ENCODE measurements around the gene DERL2.

DERL2 gene

GRCh38 chr17:5488752-5489151, 2.8 kb upstream of the DERL2 start:
- H2AFZ ChIP-seq (ENCODE audit: low read depth, low read length) = no peak overlapping the region
- peaks cover 10% of the 10 kb centered on the region for H3K9me3 ChIP-seq (ENCODE audit: low read length)
- H3K4me3 ChIP-seq (ENCODE audit: low read length) = no peak overlapping the region
- peaks cover 16% of the 10 kb centered on the region for H3K4me1 ChIP-seq (ENCODE audit: insufficient read depth, low read length)
- peaks cover 45% of the 10 kb centered on the region for H3K36me3 ChIP-seq (ENCODE audit: insufficient read depth, low read length)
- no peaks in the 10 kb centered on the region for H3K27me3 ChIP-seq (ENCODE audit: insufficient read depth, low read length)

DNA sequence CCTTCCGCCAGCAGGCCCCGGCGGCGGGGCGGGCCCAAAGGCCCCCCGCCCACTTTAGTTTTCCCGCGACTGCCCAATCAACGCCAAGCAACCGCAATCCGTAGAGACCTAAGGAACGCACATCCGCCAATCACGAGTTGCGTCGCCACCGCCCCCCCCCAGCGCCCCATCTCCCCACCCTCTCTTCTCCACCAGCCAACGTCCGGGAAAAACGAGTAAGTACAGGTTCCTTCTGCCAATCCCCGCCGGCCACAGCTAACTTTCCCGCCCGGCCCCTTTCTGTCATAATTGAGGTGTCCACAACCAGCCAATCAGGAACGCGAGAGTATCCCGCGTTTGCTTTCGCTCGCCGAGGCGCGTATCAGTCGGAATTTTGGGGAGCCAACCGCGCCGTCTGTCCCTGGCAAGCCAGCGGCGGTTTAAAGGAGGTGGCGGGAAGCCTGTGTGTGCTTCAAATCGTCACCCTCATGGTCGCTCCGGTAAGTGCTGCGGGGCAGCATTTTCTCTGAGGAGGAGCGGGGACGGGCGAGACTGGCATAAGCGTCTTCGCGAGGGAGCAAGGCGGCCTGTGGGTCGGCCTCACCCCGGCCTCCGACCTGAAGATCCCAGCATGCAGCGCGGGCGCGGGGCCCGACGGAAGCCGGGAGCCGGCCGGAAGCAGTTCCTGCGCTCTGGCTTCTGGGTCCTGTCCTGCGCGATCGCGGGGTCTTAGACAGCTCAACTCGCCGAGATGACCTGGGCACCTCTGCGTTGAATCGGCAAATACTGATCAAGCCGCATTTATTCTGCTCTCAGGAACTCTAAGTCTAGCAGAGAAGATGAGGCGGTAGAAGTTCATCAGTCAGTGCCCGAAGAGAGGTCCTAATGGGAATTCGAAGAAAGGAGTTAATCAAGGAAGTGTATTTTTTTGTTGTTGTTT, 487 bp upstream of the DERL2 start, which contains the start of gene MIS12:
Gene MIS12 (plus strand): TSS at position 361 of the 919 bp plus-strand sequence. CDS start 2,297 bp downstream, outside the sequence.
- Histone ChIP-seq H3K36me3 (ENCODE audit: insufficient read depth, low read length) (peaks cover 65% of the 10 kb centered on the region), H3K27me3 (ENCODE audit: insufficient read depth, low read length) (no peaks in the 10 kb centered on the region), H2AFZ (ENCODE audit: low read depth, low read length) (peak within 1 kb of the TSS; percentile 79), H3K9me3 (ENCODE audit: low read length) (peaks cover 6% of the 10 kb centered on the region), H3K4me1 (ENCODE audit: insufficient read depth, low read length) (peaks cover 16% of the 10 kb centered on the region), H3K4me3 (ENCODE audit: low read length) (peak within 1 kb of the TSS; percentile 99)

DNA sequence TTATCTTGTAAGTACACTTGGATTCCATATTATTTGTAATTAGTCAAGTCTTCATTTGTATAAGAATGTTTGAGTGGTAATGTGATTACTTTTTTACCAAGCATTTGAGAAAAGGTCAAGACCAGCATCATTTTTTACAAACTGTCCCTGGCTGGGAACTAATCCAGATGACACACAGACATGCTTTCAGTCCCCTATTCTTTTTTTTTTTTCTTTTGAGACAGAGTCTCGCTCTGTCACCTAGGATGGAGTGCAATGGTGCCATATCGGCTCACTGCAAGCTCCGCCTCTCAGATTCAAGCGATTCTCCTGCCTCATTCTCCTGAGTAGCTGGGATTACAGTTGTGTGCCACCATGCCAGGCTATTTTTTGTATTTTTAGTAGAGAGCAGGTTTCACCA, 4.5 kb downstream of the DERL2 start:
- H3K4me1 ChIP-seq (ENCODE audit: insufficient read depth, low read length) = peaks cover 12% of the 10 kb centered on the region
- H3K9me3 ChIP-seq (ENCODE audit: low read length) = peaks cover 14% of the 10 kb centered on the region
- no peak overlapping the region for H3K4me3 ChIP-seq (ENCODE audit: low read length)
- H2AFZ ChIP-seq (ENCODE audit: low read depth, low read length) = no peak overlapping the region
- H3K27me3 ChIP-seq (ENCODE audit: insufficient read depth, low read length) = no peaks in the 10 kb centered on the region
- H3K36me3 ChIP-seq (ENCODE audit: insufficient read depth, low read length) = peaks cover 77% of the 10 kb centered on the region

DNA sequence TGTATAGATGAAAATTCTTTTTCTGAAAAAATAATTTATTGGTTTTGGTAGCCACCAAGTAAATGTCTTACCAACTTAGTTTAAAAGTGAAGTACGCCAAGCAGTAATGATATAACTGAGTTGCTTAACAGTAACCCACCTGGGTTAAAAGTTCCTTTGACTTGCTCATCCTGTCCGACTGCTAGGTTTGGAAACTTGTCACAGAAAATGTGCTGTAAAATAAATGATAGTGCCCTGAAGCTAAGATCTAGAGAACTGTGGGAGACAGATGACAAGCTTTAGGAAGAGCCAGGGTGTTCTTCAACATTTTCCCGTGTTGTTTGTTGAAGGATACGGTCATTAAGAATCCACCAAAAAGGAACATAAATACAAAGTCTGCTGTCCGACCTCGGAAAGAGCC, 5.0 kb downstream of the DERL2 start:
- Histone ChIP-seq H3K27me3 (ENCODE audit: insufficient read depth, low read length) (no peaks in the 10 kb centered on the region), H3K9me3 (ENCODE audit: low read length) (peaks cover 14% of the 10 kb centered on the region), H3K36me3 (ENCODE audit: insufficient read depth, low read length) (peaks cover 81% of the 10 kb centered on the region), H2AFZ (ENCODE audit: low read depth, low read length) (no peak overlapping the region), H3K4me3 (ENCODE audit: low read length) (no peak overlapping the region), H3K4me1 (ENCODE audit: insufficient read depth, low read length) (peaks cover 12% of the 10 kb centered on the region)

DNA sequence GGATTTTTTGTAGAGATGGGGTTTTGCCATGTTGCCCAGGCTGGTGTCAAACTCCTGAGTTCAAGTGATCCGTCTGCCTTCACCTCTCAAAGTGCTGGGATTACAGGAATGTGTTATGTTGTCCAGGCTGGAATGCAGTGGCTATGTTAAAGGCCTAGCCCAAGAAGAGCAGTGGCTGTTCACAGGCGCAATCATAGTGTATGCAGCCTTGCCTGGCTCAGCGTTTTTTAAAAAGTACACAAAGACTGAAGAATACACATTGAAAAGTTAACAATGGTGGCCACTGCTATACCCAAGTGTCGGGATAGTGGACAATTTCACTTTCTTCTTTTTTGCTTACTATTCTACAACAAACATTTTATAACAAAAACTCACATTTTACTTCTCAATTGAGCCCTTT, 7.0 kb downstream of the DERL2 start:
- Histone ChIP-seq H3K27me3 (ENCODE audit: insufficient read depth, low read length) (no peaks in the 10 kb centered on the region), H3K36me3 (ENCODE audit: insufficient read depth, low read length) (peaks cover 88% of the 10 kb centered on the region), H3K9me3 (ENCODE audit: low read length) (peaks cover 14% of the 10 kb centered on the region), H3K4me3 (ENCODE audit: low read length) (no peak overlapping the region), H3K4me1 (ENCODE audit: insufficient read depth, low read length) (no peaks in the 10 kb centered on the region), H2AFZ (ENCODE audit: low read depth, low read length) (no peak overlapping the region)

- H3K4me3 ChIP-seq (ENCODE audit: low read length) = no peak overlapping the region
- H3K9me3 ChIP-seq (ENCODE audit: low read length) = peaks cover 12% of the 10 kb centered on the region
- H3K4me1 ChIP-seq (ENCODE audit: insufficient read depth, low read length) = no peaks in the 10 kb centered on the region
- H3K36me3 ChIP-seq (ENCODE audit: insufficient read depth, low read length) = peaks cover 59% of the 10 kb centered on the region
- no peak overlapping the region for H2AFZ ChIP-seq (ENCODE audit: low read depth, low read length)
- H3K27me3 ChIP-seq (ENCODE audit: insufficient read depth, low read length) = no peaks in the 10 kb centered on the region
Observed at GRCh38 chr17:5473906-5474305, 12.1 kb downstream of the DERL2 start.

- Histone ChIP-seq H3K4me3 (ENCODE audit: low read length) (no peak overlapping the region), H3K4me1 (ENCODE audit: insufficient read depth, low read length) (peaks cover 4% of the 10 kb centered on the region), H2AFZ (ENCODE audit: low read depth, low read length) (no peak overlapping the region), H3K27me3 (ENCODE audit: insufficient read depth, low read length) (no peaks in the 10 kb centered on the region), H3K9me3 (ENCODE audit: low read length) (no peaks in the 10 kb centered on the region), H3K36me3 (ENCODE audit: insufficient read depth, low read length) (peaks cover 46% of the 10 kb centered on the region)
Observed at GRCh38 chr17:5472511-5472910, 13.5 kb downstream of the DERL2 start.

DNA sequence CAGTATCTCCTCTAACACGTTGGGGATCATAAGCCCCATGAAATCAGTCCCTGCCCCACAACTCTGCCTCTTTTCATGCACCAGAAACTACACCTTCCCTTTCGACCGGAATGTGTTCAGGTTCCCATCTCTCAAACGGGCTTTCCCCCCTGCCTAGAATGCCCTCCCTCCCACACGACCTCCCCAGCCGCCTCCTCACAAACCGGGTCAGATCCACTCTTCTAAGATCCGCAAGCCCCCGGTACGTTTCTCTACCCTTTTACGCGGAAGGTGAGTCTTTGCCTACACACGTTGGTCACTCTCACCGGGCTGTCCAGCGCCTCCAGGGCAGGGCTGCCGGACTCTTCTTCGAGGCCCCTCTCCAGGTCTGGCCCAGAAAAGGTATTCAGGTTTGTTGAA, 17.9 kb downstream of the DERL2 start:
- peaks cover 16% of the 10 kb centered on the region for H3K4me1 ChIP-seq (ENCODE audit: insufficient read depth, low read length)
- no peaks in the 10 kb centered on the region for H3K9me3 ChIP-seq (ENCODE audit: low read length)
- peak overlapping the region; percentile 90 for H3K4me3 ChIP-seq (ENCODE audit: low read length)
- peak overlapping the region; percentile 29 for H2AFZ ChIP-seq (ENCODE audit: low read depth, low read length)
- no peaks in the 10 kb centered on the region for H3K27me3 ChIP-seq (ENCODE audit: insufficient read depth, low read length)
- H3K36me3 ChIP-seq (ENCODE audit: insufficient read depth, low read length) = peaks cover 13% of the 10 kb centered on the region

- Histone ChIP-seq H3K4me1 (ENCODE audit: insufficient read depth, low read length) (peaks cover 16% of the 10 kb centered on the region), H3K36me3 (ENCODE audit: insufficient read depth, low read length) (peaks cover 13% of the 10 kb centered on the region), H3K4me3 (ENCODE audit: low read length) (peak overlapping the region; percentile 90), H2AFZ (ENCODE audit: low read depth, low read length) (no peak overlapping the region), H3K9me3 (ENCODE audit: low read length) (no peaks in the 10 kb centered on the region), H3K27me3 (ENCODE audit: insufficient read depth, low read length) (no peaks in the 10 kb centered on the region)
Observed at GRCh38 chr17:5467416-5467815, 18.6 kb downstream of the DERL2 start.

DNA sequence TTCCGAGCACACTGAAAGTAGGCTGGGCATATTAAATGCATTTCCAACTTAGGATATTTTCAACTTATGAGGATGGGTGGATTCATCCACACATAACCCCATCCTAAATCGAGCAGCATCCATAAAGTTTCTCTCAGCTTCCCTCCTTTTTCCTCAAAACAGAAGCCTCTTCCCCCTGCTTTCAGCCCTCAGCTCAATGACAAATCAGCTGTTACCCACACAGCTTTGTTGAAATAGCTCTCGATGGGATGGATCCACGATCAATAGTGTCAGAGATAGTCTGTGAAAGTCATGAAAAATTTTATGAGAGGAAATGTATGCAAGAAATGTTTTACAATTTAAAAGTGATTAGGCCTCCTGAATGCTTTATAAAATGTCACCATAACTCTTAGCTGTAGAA, 19.7 kb downstream of the DERL2 start:
- no peaks in the 10 kb centered on the region for H3K9me3 ChIP-seq (ENCODE audit: low read length)
- no peaks in the 10 kb centered on the region for H3K27me3 ChIP-seq (ENCODE audit: insufficient read depth, low read length)
- peaks cover 9% of the 10 kb centered on the region for H3K36me3 ChIP-seq (ENCODE audit: insufficient read depth, low read length)
- H3K4me3 ChIP-seq (ENCODE audit: low read length) = peak overlapping the region; percentile 90
- H2AFZ ChIP-seq (ENCODE audit: low read depth, low read length) = no peak overlapping the region
- H3K4me1 ChIP-seq (ENCODE audit: insufficient read depth, low read length) = peaks cover 16% of the 10 kb centered on the region

DNA sequence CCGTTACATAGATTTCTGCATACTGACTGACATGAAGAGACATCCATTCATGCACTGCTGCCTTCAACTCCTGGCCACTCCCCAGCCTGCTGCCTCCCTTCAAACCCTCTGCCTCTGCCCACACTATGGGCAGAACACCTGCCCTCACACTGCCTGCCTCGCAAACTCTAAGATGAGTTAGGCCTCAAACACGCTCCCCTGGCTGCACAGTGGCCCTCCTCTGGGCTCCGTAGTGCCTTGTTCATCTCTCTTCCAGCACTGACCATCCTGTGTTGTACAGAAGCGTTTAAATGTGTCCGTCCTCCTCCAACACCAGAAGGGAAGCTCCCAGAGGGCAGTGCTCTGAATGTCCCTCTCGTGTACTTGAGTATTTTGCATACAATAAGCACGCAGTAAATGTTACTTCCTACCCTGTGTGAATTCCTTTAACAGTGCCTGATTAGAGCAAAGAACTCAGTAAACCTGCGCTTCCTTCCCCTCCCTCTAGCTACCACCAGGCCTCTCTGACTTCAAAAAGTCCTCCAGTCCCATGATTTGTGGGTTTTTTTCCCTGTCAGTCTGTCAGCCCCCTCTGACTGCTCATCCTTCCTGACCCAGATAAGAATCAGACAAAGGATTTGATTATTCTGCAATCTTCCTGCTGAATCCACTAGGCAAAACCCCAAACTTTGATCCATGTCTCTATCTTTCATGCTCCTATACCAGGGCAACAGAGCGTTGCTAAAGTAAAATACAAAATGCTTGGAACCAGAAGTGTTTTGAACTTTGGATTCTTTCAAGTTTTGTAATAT, 21.1 kb downstream of the DERL2 start:
- Histone ChIP-seq H3K4me1 (ENCODE audit: insufficient read depth, low read length) (peaks cover 16% of the 10 kb centered on the region), H3K36me3 (ENCODE audit: insufficient read depth, low read length) (peaks cover 19% of the 10 kb centered on the region), H3K9me3 (ENCODE audit: low read length) (no peaks in the 10 kb centered on the region), H2AFZ (ENCODE audit: low read depth, low read length) (no peak overlapping the region), H3K4me3 (ENCODE audit: low read length) (no peak overlapping the region), H3K27me3 (ENCODE audit: insufficient read depth, low read length) (no peaks in the 10 kb centered on the region)

GRCh38 chr17:5446786-5447185, 39.2 kb downstream of the DERL2 start:
- no peaks in the 10 kb centered on the region for H3K9me3 ChIP-seq (ENCODE audit: low read length)
- no peaks in the 10 kb centered on the region for H3K27me3 ChIP-seq (ENCODE audit: insufficient read depth, low read length)
- H2AFZ ChIP-seq (ENCODE audit: low read depth, low read length) = no peak overlapping the region
- no peak overlapping the region for H3K4me3 ChIP-seq (ENCODE audit: low read length)
- peaks cover 76% of the 10 kb centered on the region for H3K36me3 ChIP-seq (ENCODE audit: insufficient read depth, low read length)
- no peaks in the 10 kb centered on the region for H3K4me1 ChIP-seq (ENCODE audit: insufficient read depth, low read length)

DNA sequence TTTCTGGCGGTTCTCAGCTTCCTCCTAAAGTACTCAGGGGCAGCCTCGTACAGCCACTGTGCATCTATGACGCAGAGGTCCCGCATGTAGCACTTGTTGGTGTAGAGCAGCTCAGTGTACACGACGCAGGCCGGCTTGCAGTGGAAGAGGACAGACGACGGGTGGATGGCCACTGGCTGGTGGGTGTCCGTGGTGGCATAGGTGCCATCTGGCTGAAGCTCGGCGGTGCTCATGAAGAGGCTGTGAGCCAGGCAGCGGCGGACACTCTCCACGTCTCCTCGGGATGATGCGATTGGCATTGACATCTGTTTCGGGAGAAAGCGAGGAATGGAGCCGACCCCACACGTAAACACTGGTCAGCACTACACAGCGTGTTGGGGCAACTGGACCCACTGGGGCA, 41.8 kb downstream of the DERL2 start:
- no peaks in the 10 kb centered on the region for H3K9me3 ChIP-seq (ENCODE audit: low read length)
- peaks cover 3% of the 10 kb centered on the region for H3K4me1 ChIP-seq (ENCODE audit: insufficient read depth, low read length)
- no peak overlapping the region for H2AFZ ChIP-seq (ENCODE audit: low read depth, low read length)
- peaks cover 59% of the 10 kb centered on the region for H3K36me3 ChIP-seq (ENCODE audit: insufficient read depth, low read length)
- H3K27me3 ChIP-seq (ENCODE audit: insufficient read depth, low read length) = no peaks in the 10 kb centered on the region
- H3K4me3 ChIP-seq (ENCODE audit: low read length) = no peak overlapping the region

Data from neuron (in vitro differentiated cells).